DMS 273 (cell line): ENCODE results near the gene CEP128.

ENCODE experiments used
- DNase-seq: peaks from one replicate; lab custom pipeline; 2025; ENCODE audit not compliant: unreplicated experiment; lab: John Stamatoyannopoulos, UW

CEP128 gene

GRCh38 chr14:80780500-80780899 lies 161.0 kb downstream of the CEP128 start:
- no peak for DNase-seq

- DNase-seq: no peak
These were observed 164.9 kb downstream of the CEP128 start for GRCh38 chr14:80776657-80777056.

GRCh38 chr14:80776186-80776585 lies 165.4 kb downstream of the CEP128 start:
- no peak for DNase-seq

- no peak for DNase-seq
These were observed 169.0 kb downstream of the CEP128 start for GRCh38 chr14:80772504-80772903.

- no peak for DNase-seq
These were observed 170.3 kb downstream of the CEP128 start for GRCh38 chr14:80771201-80771600.

GRCh38 chr14:80770114-80770908 lies 171.2 kb downstream of the CEP128 start:
- DNase-seq: no peak

GRCh38 chr14:80768646-80769045 lies 172.9 kb downstream of the CEP128 start:
- DNase-seq: no peak

GRCh38 chr14:80764921-80765507 lies 176.5 kb downstream of the CEP128 start:
- DNase-seq: no peak

- DNase-seq: no peak
These were observed 177.0 kb downstream of the CEP128 start for GRCh38 chr14:80764496-80764895.

- no peak for DNase-seq
These were observed 178.8 kb downstream of the CEP128 start for GRCh38 chr14:80762641-80763228.

GRCh38 chr14:80754696-80755095 lies 186.8 kb downstream of the CEP128 start:
- DNase-seq: no peak

GRCh38 chr14:80751285-80751684 lies 190.3 kb downstream of the CEP128 start:
- DNase-seq: no peak

- no peak for DNase-seq
These were observed 215.3 kb downstream of the CEP128 start for GRCh38 chr14:80726211-80726610.

- peak; percentile 7 for DNase-seq
These were observed 222.6 kb downstream of the CEP128 start for GRCh38 chr14:80718940-80719339.

- no peak for DNase-seq
These were observed 227.1 kb downstream of the CEP128 start for GRCh38 chr14:80714474-80714873.

- no peak for DNase-seq
These were observed 228.3 kb downstream of the CEP128 start for GRCh38 chr14:80713076-80713850.

- no peak for DNase-seq
These were observed 236.1 kb downstream of the CEP128 start for GRCh38 chr14:80705241-80705980.

- DNase-seq: no peak
These were observed 240.9 kb downstream of the CEP128 start for GRCh38 chr14:80700601-80701000.

GRCh38 chr14:80699861-80700260 lies 241.7 kb downstream of the CEP128 start:
- no peak for DNase-seq

- DNase-seq: no peak
These were observed 242.6 kb downstream of the CEP128 start for GRCh38 chr14:80698974-80699373.

- DNase-seq: no peak
These were observed 245.7 kb downstream of the CEP128 start for GRCh38 chr14:80695869-80696268.
